Type B pancreatic cell (in vitro differentiated cells): ENCODE data around the gene DYNC2H1. TPM values are rescaled to one million over a fixed set of nuclear protein-coding genes. Genes with fewer than 3 reads are reported as not detected.

Source experiments
- DNase-seq: peaks from one replicate; pipeline ENCODE4 v3.0.0; 2021; ENCODE audit warnings: mixed read lengths; ENCODE audit not compliant: unreplicated experiment; ENCODE audit errors: extremely low spot score
- H3K27ac Mint-ChIP-seq: 2 replicates; pipeline ENCODE4 v1.8.0; 2021; ENCODE audit warnings: mild to moderate bottlenecking, mixed read lengths
- H3K27me3 Mint-ChIP-seq: 2 replicates; pipeline ENCODE4 v1.8.0; 2021; ENCODE audit warnings: mixed read lengths
- H3K36me3 Mint-ChIP-seq: 2 replicates; pipeline ENCODE4 v1.8.0; 2021; ENCODE audit warnings: mixed read lengths
- H3K4me1 Mint-ChIP-seq: one replicate; pipeline ENCODE4 v1.8.0; 2021; ENCODE audit warnings: mixed read lengths; ENCODE audit not compliant: unreplicated experiment
- H3K4me3 Mint-ChIP-seq: 2 replicates; pipeline ENCODE4 v1.8.0; 2021; ENCODE audit warnings: mild to moderate bottlenecking, mixed read lengths
- H3K9me3 Mint-ChIP-seq: 2 replicates; pipeline ENCODE4 v1.8.0; 2021; ENCODE audit warnings: mixed read lengths
- CTCF ChIP-seq: fragments of 200-600 bp; sonication (generic); conservative IDR thresholded peaks from 2 replicates; pipeline ENCODE4 v1.5.0; 2021; ENCODE audit warnings: antibody characterized with exemption, mild to moderate bottlenecking
- total RNA-seq: library from RNA; stranded (reverse); gene quantifications from 2 replicates; pipeline ENCODE4 v1.2.1, GENCODE V29; 2021; ENCODE audit warnings: low replicate concordance

The DYNC2H1 gene
- total RNA-seq, 1 donor from 2014 or later = 26.1 TPM

- no peaks in the 10 kb centered on the region for H3K27me3 Mint-ChIP-seq
- no peaks in the 10 kb centered on the region for H3K36me3 Mint-ChIP-seq
- no peak for DNase-seq
- H3K4me3 Mint-ChIP-seq = no peak overlapping the region
- no peaks in the 10 kb centered on the region for H3K9me3 Mint-ChIP-seq
- TF ChIP-seq CTCF = no peak
- H3K27ac Mint-ChIP-seq = no peak overlapping the region
- no peaks in the 10 kb centered on the region for H3K4me1 Mint-ChIP-seq
Measured at GRCh38 chr11:103407641-103408040, 298.4 kb downstream of the DYNC2H1 start.

- H3K4me3 Mint-ChIP-seq = no peak overlapping the region
- TF ChIP-seq CTCF = no peak
- no peaks in the 10 kb centered on the region for H3K4me1 Mint-ChIP-seq
- H3K9me3 Mint-ChIP-seq = no peaks in the 10 kb centered on the region
- DNase-seq = no peak
- no peaks in the 10 kb centered on the region for H3K27me3 Mint-ChIP-seq
- H3K27ac Mint-ChIP-seq = no peak overlapping the region
- H3K36me3 Mint-ChIP-seq = peaks cover 3% of the 10 kb centered on the region
Measured at GRCh38 chr11:103413266-103413888, 304.2 kb downstream of the DYNC2H1 start.

- H3K27me3 Mint-ChIP-seq = no peaks in the 10 kb centered on the region
- no peaks in the 10 kb centered on the region for H3K9me3 Mint-ChIP-seq
- no peaks in the 10 kb centered on the region for H3K4me1 Mint-ChIP-seq
- H3K4me3 Mint-ChIP-seq = no peak overlapping the region
- peaks cover 3% of the 10 kb centered on the region for H3K36me3 Mint-ChIP-seq
- no peak overlapping the region for H3K27ac Mint-ChIP-seq
- no peak for DNase-seq
- no peak for TF ChIP-seq CTCF
Measured at GRCh38 chr11:103418014-103418413, 308.8 kb downstream of the DYNC2H1 start.

- Mint-ChIP-seq H3K27ac (no peak overlapping the region), H3K4me1 (no peaks in the 10 kb centered on the region), H3K27me3 (no peaks in the 10 kb centered on the region), H3K4me3 (no peak overlapping the region), H3K36me3 (no peaks in the 10 kb centered on the region), H3K9me3 (no peaks in the 10 kb centered on the region)
- no peak for DNase-seq
- no peak for TF ChIP-seq CTCF
Measured at GRCh38 chr11:103420593-103420992, 311.4 kb downstream of the DYNC2H1 start.

- peaks cover 6% of the 10 kb centered on the region for H3K4me1 Mint-ChIP-seq
- no peak overlapping the region for H3K4me3 Mint-ChIP-seq
- H3K36me3 Mint-ChIP-seq = peaks cover 8% of the 10 kb centered on the region
- no peak for TF ChIP-seq CTCF
- no peaks in the 10 kb centered on the region for H3K9me3 Mint-ChIP-seq
- H3K27me3 Mint-ChIP-seq = no peaks in the 10 kb centered on the region
- H3K27ac Mint-ChIP-seq = no peak overlapping the region
- no peak for DNase-seq
Measured at GRCh38 chr11:103433386-103434072, 324.3 kb downstream of the DYNC2H1 start.
